HG02885 (cell line): ENCODE results near the gene SSH3.

Experiments used
- ATAC-seq: cut with Tn5 transposase; IDR thresholded peaks from one replicate; pipeline ENCODE4 v1.9.1; 2021; ENCODE audit warnings: mild to moderate bottlenecking; ENCODE audit not compliant: unreplicated experiment, poor library complexity

The SSH3 gene

GRCh38 chr11:67268081-67268961 is 35.0 kb upstream of the SSH3 start:
- ATAC-seq = peak; percentile 43

GRCh38 chr11:67268962-67269268 is 34.4 kb upstream of the SSH3 start:
- ATAC-seq = no peak

GRCh38 chr11:67269401-67270255 is 33.7 kb upstream of the SSH3 start:
- ATAC-seq = no peak

GRCh38 chr11:67270256-67271204 is 32.8 kb upstream of the SSH3 start:
- ATAC-seq = no peak

GRCh38 chr11:67271205-67271540 is 32.2 kb upstream of the SSH3 start:
- no peak for ATAC-seq

- no peak for ATAC-seq
Measured at GRCh38 chr11:67271541-67272284, 31.6 kb upstream of the SSH3 start.

- no peak for ATAC-seq
Measured at GRCh38 chr11:67272327-67273259, 30.7 kb upstream of the SSH3 start.

- ATAC-seq = no peak
Measured at GRCh38 chr11:67273260-67273990, 29.9 kb upstream of the SSH3 start.

GRCh38 chr11:67274768-67275605 is 28.3 kb upstream of the SSH3 start:
- no peak for ATAC-seq

- no peak for ATAC-seq
Measured at GRCh38 chr11:67275606-67276409, 27.5 kb upstream of the SSH3 start.

- ATAC-seq = peak; percentile 17
Measured at GRCh38 chr11:67276781-67277230, 26.5 kb upstream of the SSH3 start.

- ATAC-seq = peak; percentile 82
Measured at GRCh38 chr11:67277231-67277961, 25.9 kb upstream of the SSH3 start.

- no peak for ATAC-seq
Measured at GRCh38 chr11:67278135-67278938, 25.0 kb upstream of the SSH3 start.

- ATAC-seq = no peak
Measured at GRCh38 chr11:67278939-67279588, 24.3 kb upstream of the SSH3 start.
